ENCODE data around the gene CADM2.

The CADM2 gene

GRCh38 chr3:85933326-85933725 is 974.5 kb downstream of the CADM2 start:
- H3K4me3 ChIP-seq (ENCODE audit: low read depth, low read length), result no peak overlapping the region
- no peak for DNase-seq (ENCODE audit: low read depth, low spot score)
- ChIA-PET POLR2A (no interaction called here), CTCF (no interaction called here)
- TF ChIP-seq CTCF (IDR thresholded peaks at IDR 0.05; ENCODE audit: insufficient read depth, low read length, missing control alignments), result no peak

GRCh38 chr3:85935171-85935570 is 976.4 kb downstream of the CADM2 start:
- POLR2A ChIA-PET, result no interaction called here
- CTCF ChIA-PET, result no interaction called here
- H3K4me3 ChIP-seq (ENCODE audit: low read depth, low read length), result no peak overlapping the region
- no peak for TF ChIP-seq CTCF (IDR thresholded peaks at IDR 0.05; ENCODE audit: insufficient read depth, low read length, missing control alignments)
- no peak for DNase-seq (ENCODE audit: low read depth, low spot score)

GRCh38 chr3:85939074-85939482 is 980.3 kb downstream of the CADM2 start:
- TF ChIP-seq CTCF (IDR thresholded peaks at IDR 0.05; ENCODE audit: insufficient read depth, low read length, missing control alignments), result no peak
- ChIA-PET POLR2A (no interaction called here), CTCF (no interaction called here)
- H3K4me3 ChIP-seq (ENCODE audit: low read depth, low read length), result no peak overlapping the region
- no peak for DNase-seq (ENCODE audit: low read depth, low spot score)

- CTCF ChIA-PET, result no interaction called here
- DNase-seq (ENCODE audit: low read depth, low spot score), result no peak
- POLR2A ChIA-PET, result no interaction called here
- no peak overlapping the region for H3K4me3 ChIP-seq (ENCODE audit: low read depth, low read length)
- no peak for TF ChIP-seq CTCF (IDR thresholded peaks at IDR 0.05; ENCODE audit: insufficient read depth, low read length, missing control alignments)
These were observed 991.6 kb downstream of the CADM2 start for GRCh38 chr3:85950435-85950834.

GRCh38 chr3:85960793-85961192 is 1002.0 kb downstream of the CADM2 start:
- ChIA-PET POLR2A (no interaction called here), CTCF (no interaction called here)
- no peak for DNase-seq (ENCODE audit: low read depth, low spot score)
- TF ChIP-seq CTCF (IDR thresholded peaks at IDR 0.05; ENCODE audit: insufficient read depth, low read length, missing control alignments), result no peak
- no peak overlapping the region for H3K4me3 ChIP-seq (ENCODE audit: low read depth, low read length)

GRCh38 chr3:85977615-85978338 is 1019.0 kb downstream of the CADM2 start:
- no peak for TF ChIP-seq CTCF (IDR thresholded peaks at IDR 0.05; ENCODE audit: insufficient read depth, low read length, missing control alignments)
- ChIA-PET CTCF (no interaction called here), POLR2A (no interaction called here)
- H3K4me3 ChIP-seq (ENCODE audit: low read depth, low read length), result no peak overlapping the region
- no peak for DNase-seq (ENCODE audit: low read depth, low spot score)
